HCT116 (cell line): Measurements from ENCODE around the gene ABHD16A. TPM values are rescaled to one million over a fixed set of nuclear protein-coding genes. Genes with fewer than 3 reads are reported as not detected.

Experiments used
- ATAC-seq: fragments of 200-7000 bp; cut with Tn5 transposase; 2 replicates; pipeline ENCODE4 v1.9.1; 2020; ENCODE audit warnings: mild to moderate bottlenecking, moderate library complexity
- BruUV-seq: library from RNA; stranded (reverse); fragments of 400-500 nt; replicated peaks from 2 replicates; lab custom pipeline; 2021; lab: Mats Ljungman, UMichigan
- CTCF ChIA-PET: fragments of 300-600 bp; sonication (Branson Sonifier 250); formaldehyde crosslinking; loops from one replicate; lab custom pipeline; 2021; ENCODE audit warnings: antibody characterized with exemption; lab: Charles Lee
- POLR2A ChIA-PET: fragments of 300-600, 350-600 bp; sonication (Branson Sonifier 250); formaldehyde crosslinking; loops from one replicate; lab custom pipeline; 2021; ENCODE audit warnings: antibody characterized with exemption; lab: Charles Lee
- RAD21 ChIA-PET, 2 experiments: fragments of 300-600 bp; sonication (Branson Sonifier 250); formaldehyde crosslinking; loops; one replicate each; lab custom pipeline; 2023; ENCODE audit warnings: low total read pairs in 2 of 2; ENCODE audit not compliant: uncharacterized antibody in 2 of 2, unreplicated experiment in 2 of 2, low non-redundant PET in 1 of 2; lab: Charles Lee
- DNase-seq: peaks from one replicate; pipeline ENCODE4 v3.0.0-alpha.2; 2010; ENCODE audit warnings: low read depth, low spot score
- H2AFZ ChIP-seq: fragments of 200-600 bp; shearing (Covaris generic), sonication (generic); 2 replicates; pipeline ENCODE4 v1.6.1; 2017; ENCODE audit warnings: low read depth, mixed run types, mixed read lengths, antibody characterized with exemption, low read length; ENCODE audit not compliant: poor library complexity, severe bottlenecking
- H3K27ac ChIP-seq: 2 replicates; pipeline ENCODE4 v1.5.1; 2012; ENCODE audit warnings: low read depth, low read length
- H3K27me3 ChIP-seq: fragments of 200-600 bp; sonication (generic); 2 replicates; pipeline ENCODE4 v1.6.1; 2016; ENCODE audit warnings: mixed run types, low read length, mixed read lengths; ENCODE audit not compliant: insufficient read depth
- H3K36me3 ChIP-seq, 2 experiments: fragments of 200-500 bp in 1 of 2; fragments of 200-600 bp in 1 of 2; sonication (Bioruptor generic) in 1 of 2; sonication (generic) in 1 of 2; 2 replicates each; pipeline versions ENCODE4 v1.5.1 to v1.6.1; 2014 to 2016; ENCODE audit warnings: low read length in 2 of 2, inconsistent platforms in 1 of 2, mixed read lengths in 1 of 2, mixed run types in 1 of 2; ENCODE audit not compliant: insufficient read depth in 2 of 2, control insufficient read depth in 1 of 2
- H3K4me1 ChIP-seq, 2 experiments: fragments of 200-600 bp in 1 of 2; sonication (generic) in 1 of 2; 2 replicates each; pipeline versions ENCODE4 v1.5.1 to v1.6.1; 2012 to 2017; ENCODE audit warnings: low read length in 2 of 2, inconsistent platforms in 1 of 2, mild to moderate bottlenecking in 1 of 2, mixed read lengths in 1 of 2, mixed run types in 1 of 2, moderate library complexity in 1 of 2; ENCODE audit not compliant: insufficient read depth in 2 of 2, control insufficient read depth in 1 of 2
- H3K4me2 ChIP-seq: fragments of 200-600 bp; sonication (generic); 2 replicates; pipeline ENCODE4 v1.6.1; 2017; ENCODE audit warnings: mixed run types, low read length, mixed read lengths
- H3K4me3 ChIP-seq, 2 experiments: fragments of 200-600 bp in 1 of 2; sonication (generic) in 1 of 2; replicated peaks in 1 of 2; 2 replicates each; pipeline ENCODE4 v1.5.1; 2011 to 2016; ENCODE audit warnings: low read length in 2 of 2, control low read depth in 1 of 2, low read depth in 1 of 2, mild to moderate bottlenecking in 1 of 2, mixed read lengths in 1 of 2, mixed run types in 1 of 2
- H3K79me2 ChIP-seq: fragments of 200-600 bp; sonication (generic); 2 replicates; pipeline ENCODE4 v1.6.1; 2017; ENCODE audit warnings: mild to moderate bottlenecking, mixed run types, low read length, moderate library complexity, mixed read lengths; ENCODE audit not compliant: insufficient read depth
- H3K9ac ChIP-seq: fragments of 200-600 bp; sonication (generic); 2 replicates; pipeline ENCODE4 v1.6.1; 2016; ENCODE audit warnings: low read length, mixed read lengths
- H3K9me2 ChIP-seq: fragments of 200-600 bp; sonication (generic), shearing (Covaris generic); 2 replicates; pipeline ENCODE4 v1.6.1; 2017; ENCODE audit warnings: mixed run types, mild to moderate bottlenecking, moderate library complexity; ENCODE audit not compliant: insufficient read depth
- H3K9me3 ChIP-seq, 2 experiments: fragments of 200-500 bp in 1 of 2; fragments of 200-600 bp in 1 of 2; sonication (Bioruptor generic) in 1 of 2; sonication (generic) in 1 of 2; 2 replicates each; pipeline ENCODE4 v1.6.1; 2014 to 2017; ENCODE audit warnings: low read length in 2 of 2, mixed read lengths in 2 of 2, inconsistent platforms in 1 of 2, low read depth in 1 of 2, mild to moderate bottlenecking in 1 of 2, mixed run types in 1 of 2, moderate library complexity in 1 of 2; ENCODE audit not compliant: control insufficient read depth in 1 of 2, insufficient read depth in 1 of 2
- H4K20me1 ChIP-seq: fragments of 200-600 bp; sonication (generic), shearing (Covaris generic); 2 replicates; pipeline ENCODE4 v1.6.1; 2017; ENCODE audit warnings: mixed run types, mild to moderate bottlenecking, moderate library complexity; ENCODE audit not compliant: insufficient read depth
- CBX3 ChIP-seq: IDR thresholded peaks from 2 replicates; pipeline ENCODE4 v1.6.1; 2012; ENCODE audit warnings: low read depth
- EGR1 ChIP-seq: IDR thresholded peaks from 2 replicates; pipeline ENCODE4 v1.6.1; 2012; ENCODE audit warnings: low read depth
- ELF1 ChIP-seq: IDR thresholded peaks from 2 replicates; pipeline ENCODE4 v1.6.1; 2012; ENCODE audit warnings: low read depth, borderline replicate concordance
- EZH2phosphoT487 ChIP-seq: fragments of 200-600 bp; IDR thresholded peaks from 2 replicates; pipeline ENCODE4 v1.6.1; 2018; ENCODE audit warnings: antibody characterized with exemption, borderline replicate concordance
- POLR2AphosphoS5 ChIP-seq: IDR thresholded peaks from 2 replicates; pipeline ENCODE4 v1.6.1; 2011; ENCODE audit warnings: mild to moderate bottlenecking, low read depth, low read length, moderate library complexity
- RAD21 ChIP-seq: IDR thresholded peaks from 2 replicates; pipeline ENCODE4 v1.6.1; 2012; ENCODE audit warnings: low read depth, mild to moderate bottlenecking
- SRF ChIP-seq: IDR thresholded peaks from 2 replicates; pipeline ENCODE4 v1.6.1; 2012; ENCODE audit warnings: low read depth
- ZBTB33 ChIP-seq: IDR thresholded peaks from 2 replicates; pipeline ENCODE4 v1.6.1; 2011; ENCODE audit warnings: mild to moderate bottlenecking, low read length, moderate library complexity; ENCODE audit not compliant: insufficient replicate concordance; ENCODE audit errors: extremely low read depth
- ZFX ChIP-seq: fragments of 450-650 bp; IDR thresholded peaks from 2 replicates; pipeline ENCODE4 v1.6.1; 2017
- intact Hi-C: fragments of 100-400 bp; cut with micrococcal nuclease; formaldehyde crosslinking; loops from 2 replicates; pipeline ENCODE4 v1.10.0; 2022
- total RNA-seq: library from RNA; stranded (reverse); gene quantifications from one replicate; pipeline ENCODE4 v1.2.1, GENCODE V29; 2021; ENCODE audit not compliant: unreplicated experiment
- TF ChIP-seq, protein P1 (sequence below): IDR thresholded peaks from 2 replicates; pipeline ENCODE4 v1.6.1; 2012; ENCODE audit warnings: low read depth
- TF ChIP-seq, protein P2 (sequence below): IDR thresholded peaks from 2 replicates; pipeline ENCODE4 v1.6.1; 2012

ABHD16A gene
- total RNA-seq, 1 experiment from 2014 or later, result 32.4 TPM

DNA sequence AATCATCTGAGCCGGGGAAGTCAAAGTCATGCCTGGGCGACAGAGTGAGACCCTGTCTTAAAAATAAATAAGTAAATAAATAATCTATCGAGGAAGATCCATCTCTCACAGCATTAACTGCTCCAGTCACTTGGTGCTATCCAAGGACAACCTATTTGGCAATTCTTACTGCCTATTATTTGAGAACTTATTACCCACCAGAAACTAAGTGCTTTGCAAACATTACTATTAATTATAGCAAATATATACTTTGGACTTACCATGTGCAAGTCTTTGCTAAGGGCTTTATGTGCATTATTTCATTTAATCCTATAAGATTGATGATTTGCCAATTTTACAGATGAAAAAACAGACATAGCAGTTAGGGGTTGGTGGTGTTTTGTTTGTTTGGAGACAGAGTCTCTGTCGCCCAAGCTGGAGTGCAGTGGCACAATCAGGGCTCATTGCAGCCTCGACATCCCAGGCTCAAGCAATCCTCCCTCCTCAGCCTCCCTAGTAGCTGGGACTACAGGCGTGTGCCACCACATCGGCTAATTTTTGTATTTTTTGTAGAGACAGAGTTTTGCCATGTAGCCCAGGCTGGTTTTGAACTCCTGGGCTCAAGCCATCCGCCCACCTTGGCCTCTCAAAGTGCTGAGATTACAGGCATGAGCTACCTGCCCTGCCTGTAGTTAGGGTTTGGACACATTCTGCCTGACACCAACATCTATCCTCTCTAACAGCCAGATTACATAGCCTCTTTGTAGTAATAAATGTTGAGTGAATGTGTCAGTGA lies 48.4 kb downstream of the ABHD16A start:
- no peak overlapping the region for H3K27ac ChIP-seq
- ATAC-seq, result no peak
- no peak overlapping the region for H2AFZ ChIP-seq
- H3K4me3 ChIP-seq, result no peak overlapping the region
- H4K20me1 ChIP-seq, result no peaks in the 10 kb centered on the region
- no peak for DNase-seq
- no peaks in the 10 kb centered on the region for H3K9me2 ChIP-seq
- peaks cover 46% of the 10 kb centered on the region for H3K79me2 ChIP-seq
- peaks cover 12 to 31% of the 10 kb centered on the region in 2 experiments for H3K4me1 ChIP-seq
- RAD21 ChIA-PET, result no interaction called here
- no peak overlapping the region for H3K9ac ChIP-seq
- H3K9me3 ChIP-seq, result no peaks in the 10 kb centered on the region
- TF ChIP-seq RAD21 (no peak), EGR1 (no peak), POLR2AphosphoS5 (no peak), ZFX (no peak), ZBTB33 (no peak), ELF1 (no peak), CBX3 (no peak), EZH2phosphoT487 (no peak), SRF (no peak)
- TF ChIP-seq, protein P1, sequence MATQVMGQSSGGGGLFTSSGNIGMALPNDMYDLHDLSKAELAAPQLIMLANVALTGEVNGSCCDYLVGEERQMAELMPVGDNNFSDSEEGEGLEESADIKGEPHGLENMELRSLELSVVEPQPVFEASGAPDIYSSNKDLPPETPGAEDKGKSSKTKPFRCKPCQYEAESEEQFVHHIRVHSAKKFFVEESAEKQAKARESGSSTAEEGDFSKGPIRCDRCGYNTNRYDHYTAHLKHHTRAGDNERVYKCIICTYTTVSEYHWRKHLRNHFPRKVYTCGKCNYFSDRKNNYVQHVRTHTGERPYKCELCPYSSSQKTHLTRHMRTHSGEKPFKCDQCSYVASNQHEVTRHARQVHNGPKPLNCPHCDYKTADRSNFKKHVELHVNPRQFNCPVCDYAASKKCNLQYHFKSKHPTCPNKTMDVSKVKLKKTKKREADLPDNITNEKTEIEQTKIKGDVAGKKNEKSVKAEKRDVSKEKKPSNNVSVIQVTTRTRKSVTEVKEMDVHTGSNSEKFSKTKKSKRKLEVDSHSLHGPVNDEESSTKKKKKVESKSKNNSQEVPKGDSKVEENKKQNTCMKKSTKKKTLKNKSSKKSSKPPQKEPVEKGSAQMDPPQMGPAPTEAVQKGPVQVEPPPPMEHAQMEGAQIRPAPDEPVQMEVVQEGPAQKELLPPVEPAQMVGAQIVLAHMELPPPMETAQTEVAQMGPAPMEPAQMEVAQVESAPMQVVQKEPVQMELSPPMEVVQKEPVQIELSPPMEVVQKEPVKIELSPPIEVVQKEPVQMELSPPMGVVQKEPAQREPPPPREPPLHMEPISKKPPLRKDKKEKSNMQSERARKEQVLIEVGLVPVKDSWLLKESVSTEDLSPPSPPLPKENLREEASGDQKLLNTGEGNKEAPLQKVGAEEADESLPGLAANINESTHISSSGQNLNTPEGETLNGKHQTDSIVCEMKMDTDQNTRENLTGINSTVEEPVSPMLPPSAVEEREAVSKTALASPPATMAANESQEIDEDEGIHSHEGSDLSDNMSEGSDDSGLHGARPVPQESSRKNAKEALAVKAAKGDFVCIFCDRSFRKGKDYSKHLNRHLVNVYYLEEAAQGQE, result no peak
- TF ChIP-seq, protein P2, sequence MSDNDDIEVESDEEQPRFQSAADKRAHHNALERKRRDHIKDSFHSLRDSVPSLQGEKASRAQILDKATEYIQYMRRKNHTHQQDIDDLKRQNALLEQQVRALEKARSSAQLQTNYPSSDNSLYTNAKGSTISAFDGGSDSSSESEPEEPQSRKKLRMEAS, result no peak
- TF ChIP-seq, all 23 proteins: peak for 0
- Histone ChIP-seq H3K36me3 (peaks cover 0 to under 1% of the 10 kb centered on the region in 2 experiments; a peak in 2 of 4 replicates), H3K27me3 (no peaks in the 10 kb centered on the region), H3K4me2 (no peak overlapping the region)
- no TSS peak for BruUV-seq
- intact Hi-C loops, result no loop called here
- CTCF ChIA-PET, result interaction anchor here (1.0 kb wide), 1 partner anchor 136 kb away, joined by 3 read pairs; no protein-coding TSS in a partner anchor
- POLR2A ChIA-PET, result interaction anchor here (0.7 to 3.1 kb wide), 2 partner anchors 10 to 177 kb away, joined by 5 to 16 read pairs; partner anchors contain the start of genes CSNK2B and GPANK1
